ENCODE measurements around the gene CTRB2. TPM values are rescaled to one million over a fixed set of nuclear protein-coding genes. Genes with fewer than 3 reads are reported as not detected.

Gene CTRB2
- polyA plus RNA-seq, 3 donors, result not detected

DNA sequence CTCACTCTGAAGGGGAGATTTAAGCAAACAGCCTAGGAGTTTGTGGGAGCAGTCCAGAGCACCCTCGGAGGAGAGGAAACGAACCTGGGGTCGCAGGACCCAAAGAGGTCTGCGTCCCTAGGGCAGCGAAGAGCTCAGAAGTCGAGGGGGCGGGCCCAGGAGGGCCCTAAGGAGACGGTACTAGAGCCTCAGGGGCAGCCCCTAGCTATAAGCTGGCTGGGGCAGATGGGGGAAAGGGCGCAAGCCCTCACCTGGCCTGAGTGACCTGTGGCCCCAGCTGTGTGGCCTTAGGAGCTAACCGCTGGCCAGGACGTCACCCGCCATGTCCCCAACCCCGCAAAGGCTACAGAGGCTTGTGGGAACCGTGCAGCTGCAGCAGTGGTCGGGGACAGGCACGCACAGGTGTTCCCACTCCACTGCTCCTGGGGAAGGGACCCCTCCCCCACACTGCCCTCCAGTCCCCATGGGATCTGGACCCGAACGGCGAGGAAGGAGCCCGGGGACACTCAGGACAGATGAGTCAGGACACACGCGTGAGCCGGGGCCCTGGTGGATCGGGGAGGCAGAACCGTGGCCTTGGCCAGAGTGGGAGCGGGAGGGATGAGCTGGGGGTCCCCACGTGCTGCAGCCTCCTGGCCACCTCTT lies 2.0 kb upstream of the CTRB2 start:
- no peaks in the 10 kb centered on the region for H3K4me1 ChIP-seq (ENCODE audit: control insufficient read depth in 1 of 2, insufficient read depth in 2 of 2, low read length in 2 of 2)
- Mint-ChIP-seq H3K27ac (no peak overlapping the region), H3K4me1 (no peaks in the 10 kb centered on the region), H3K27me3 (ENCODE audit: low read depth in 3 of 3) (peaks cover 29 to 57% (median 36%) of the 10 kb centered on the region in 3 donors), H3K9me3 (peaks cover 0 to 3% (median 0%) of the 10 kb centered on the region in 7 donors), H3K4me3 (no peak overlapping the region), H3K36me3 (no peaks in the 10 kb centered on the region)
- WGBS (ENCODE audit: insufficient coverage), result 86% methylated on average over 26 of the region's 27 CpGs
- no peak overlapping the region for H3K4me2 ChIP-seq (replicated peaks; ENCODE audit: extremely low read depth, low read length, poor library complexity, severe bottlenecking)
- peaks cover 0 to 8% of the 10 kb centered on the region in 2 donors for H3K27me3 ChIP-seq (ENCODE audit: control insufficient read depth in 2 of 2, insufficient read depth in 2 of 2, low read length in 2 of 2)
- no peak overlapping the region for H3K9ac ChIP-seq (ENCODE audit: insufficient read depth, low read length, poor library complexity, severe bottlenecking)
- H3K9me3 ChIP-seq (replicated peaks in 1 of 2; ENCODE audit: control insufficient read depth in 1 of 2, insufficient read depth in 1 of 2, low read length in 2 of 2), result no peaks in the 10 kb centered on the region
- H3K4me3 ChIP-seq (replicated peaks in 1 of 3; ENCODE audit: low read depth in 2 of 3, low read length in 3 of 3), result no peak overlapping the region
- no peaks in the 10 kb centered on the region for H4K20me1 ChIP-seq (ENCODE audit: insufficient read depth, low read length)
- H3K79me2 ChIP-seq (ENCODE audit: insufficient read depth, low read length), result no peaks in the 10 kb centered on the region
- no peak for DNase-seq
- TF ChIP-seq, protein P1, sequence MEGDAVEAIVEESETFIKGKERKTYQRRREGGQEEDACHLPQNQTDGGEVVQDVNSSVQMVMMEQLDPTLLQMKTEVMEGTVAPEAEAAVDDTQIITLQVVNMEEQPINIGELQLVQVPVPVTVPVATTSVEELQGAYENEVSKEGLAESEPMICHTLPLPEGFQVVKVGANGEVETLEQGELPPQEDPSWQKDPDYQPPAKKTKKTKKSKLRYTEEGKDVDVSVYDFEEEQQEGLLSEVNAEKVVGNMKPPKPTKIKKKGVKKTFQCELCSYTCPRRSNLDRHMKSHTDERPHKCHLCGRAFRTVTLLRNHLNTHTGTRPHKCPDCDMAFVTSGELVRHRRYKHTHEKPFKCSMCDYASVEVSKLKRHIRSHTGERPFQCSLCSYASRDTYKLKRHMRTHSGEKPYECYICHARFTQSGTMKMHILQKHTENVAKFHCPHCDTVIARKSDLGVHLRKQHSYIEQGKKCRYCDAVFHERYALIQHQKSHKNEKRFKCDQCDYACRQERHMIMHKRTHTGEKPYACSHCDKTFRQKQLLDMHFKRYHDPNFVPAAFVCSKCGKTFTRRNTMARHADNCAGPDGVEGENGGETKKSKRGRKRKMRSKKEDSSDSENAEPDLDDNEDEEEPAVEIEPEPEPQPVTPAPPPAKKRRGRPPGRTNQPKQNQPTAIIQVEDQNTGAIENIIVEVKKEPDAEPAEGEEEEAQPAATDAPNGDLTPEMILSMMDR (IDR thresholded peaks at IDR 0.05), result no peak
- H2AFZ ChIP-seq (ENCODE audit: insufficient read depth, low read depth, low read length, poor library complexity, severe bottlenecking), result no peak overlapping the region
- H3K36me3 ChIP-seq (replicated peaks in 1 of 2; ENCODE audit: control insufficient read depth in 1 of 2, insufficient read depth in 2 of 2, low read length in 2 of 2), result no peaks in the 10 kb centered on the region
- intact Hi-C loops (cut with micrococcal nuclease), result no loop called here
- no peak overlapping the region for H3K27ac ChIP-seq (ENCODE audit: low read depth in 1 of 2, low read length in 2 of 2)

DNA sequence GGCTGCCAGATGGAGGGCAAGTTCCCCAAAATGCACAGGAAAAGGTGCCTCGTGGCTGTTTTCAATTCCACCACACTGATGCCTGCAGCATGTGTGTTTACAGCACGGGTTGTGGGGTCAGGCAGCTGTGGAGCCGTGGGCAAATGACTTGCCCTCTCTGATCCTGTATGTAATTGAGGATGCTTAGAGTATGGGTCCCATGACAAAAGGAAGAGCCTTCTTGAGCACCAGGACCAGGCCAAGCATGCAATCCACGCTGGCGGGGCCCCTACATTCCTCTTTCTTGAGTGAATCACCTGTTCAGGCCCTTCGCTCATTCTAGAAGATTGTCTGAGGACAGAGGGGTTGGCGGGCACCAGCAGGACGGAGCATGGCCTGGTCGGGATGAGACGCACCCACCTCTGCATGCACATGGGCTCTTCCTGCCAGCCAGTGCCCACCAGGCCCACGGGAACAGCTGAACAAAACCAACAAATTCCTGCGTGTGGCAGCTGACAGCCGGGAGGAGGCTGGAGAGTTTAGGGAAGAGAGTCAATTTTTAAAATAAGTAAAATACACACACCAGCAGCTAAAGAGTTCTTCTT lies 1.4 kb upstream of the CTRB2 start:
- H3K4me1 ChIP-seq (ENCODE audit: control insufficient read depth in 1 of 2, insufficient read depth in 2 of 2, low read length in 2 of 2), result no peaks in the 10 kb centered on the region
- Mint-ChIP-seq H3K4me1 (no peaks in the 10 kb centered on the region), H3K9me3 (peaks cover 0 to 3% (median 0%) of the 10 kb centered on the region in 7 donors), H3K4me3 (no peak overlapping the region), H3K36me3 (no peaks in the 10 kb centered on the region), H3K27ac (peak overlapping the region in 1 of 7 donors; percentile 68), H3K27me3 (ENCODE audit: low read depth in 3 of 3) (peaks cover 34 to 61% (median 36%) of the 10 kb centered on the region in 3 donors)
- H3K9me3 ChIP-seq (replicated peaks in 1 of 2; ENCODE audit: control insufficient read depth in 1 of 2, insufficient read depth in 1 of 2, low read length in 2 of 2), result no peaks in the 10 kb centered on the region
- intact Hi-C loops (cut with micrococcal nuclease), result no loop called here
- H3K79me2 ChIP-seq (ENCODE audit: insufficient read depth, low read length), result no peaks in the 10 kb centered on the region
- no peak overlapping the region for H3K4me2 ChIP-seq (replicated peaks; ENCODE audit: extremely low read depth, low read length, poor library complexity, severe bottlenecking)
- H3K27me3 ChIP-seq (ENCODE audit: control insufficient read depth in 2 of 2, insufficient read depth in 2 of 2, low read length in 2 of 2), result peaks cover 0 to 8% of the 10 kb centered on the region in 2 donors
- 85% methylated on average over 9 of the region's 13 CpGs for WGBS (ENCODE audit: insufficient coverage)
- no peak for DNase-seq
- H3K4me3 ChIP-seq (replicated peaks in 1 of 3; ENCODE audit: low read depth in 2 of 3, low read length in 3 of 3), result no peak overlapping the region
- H2AFZ ChIP-seq (ENCODE audit: insufficient read depth, low read depth, low read length, poor library complexity, severe bottlenecking), result no peak overlapping the region
- H3K27ac ChIP-seq (ENCODE audit: low read depth in 1 of 2, low read length in 2 of 2), result no peak overlapping the region
- H3K36me3 ChIP-seq (replicated peaks in 1 of 2; ENCODE audit: control insufficient read depth in 1 of 2, insufficient read depth in 2 of 2, low read length in 2 of 2), result no peaks in the 10 kb centered on the region
- no peaks in the 10 kb centered on the region for H4K20me1 ChIP-seq (ENCODE audit: insufficient read depth, low read length)
- H3K9ac ChIP-seq (ENCODE audit: insufficient read depth, low read length, poor library complexity, severe bottlenecking), result no peak overlapping the region
- TF ChIP-seq, protein P1 (IDR thresholded peaks at IDR 0.05), result no peak

All from CD14-positive monocyte (primary cell).